Measurements from ENCODE around the gene TLR3.
"Not testable (repeated sequence)": the region's sequence is repeated elsewhere in the genome, so short reads cannot be mapped to it uniquely, and the experiment has no call there.

Gene TLR3

GRCh38 chr4:186068581-186069348 lies at the start of gene TLR3:
TLR3 (plus strand) TSS chr4:186069156; CDS start chr4:186076620, 7,464 bp downstream.
- no peak for DNase-seq

- DNase-seq, result no peak
These were observed 49.7 kb upstream of the TLR3 start for GRCh38 chr4:186019269-186019668.

- no peak for DNase-seq
These were observed 48.7 kb upstream of the TLR3 start for GRCh38 chr4:186020106-186020792.

GRCh38 chr4:186020793-186021407 lies 48.1 kb upstream of the TLR3 start:
- DNase-seq, result no peak

- DNase-seq, result no peak
These were observed 47.3 kb upstream of the TLR3 start for GRCh38 chr4:186021461-186022167.

- no peak for DNase-seq
These were observed 45.0 kb upstream of the TLR3 start for GRCh38 chr4:186023975-186024374.

- no peak for DNase-seq
These were observed 44.1 kb upstream of the TLR3 start for GRCh38 chr4:186024637-186025407.

GRCh38 chr4:186025408-186025690 lies 43.6 kb upstream of the TLR3 start:
- DNase-seq, result no peak

- no peak for DNase-seq
These were observed 41.6 kb upstream of the TLR3 start for GRCh38 chr4:186027405-186027804.

- DNase-seq, result no peak
These were observed 39.2 kb upstream of the TLR3 start for GRCh38 chr4:186029571-186030398.

GRCh38 chr4:186030399-186030775 lies 38.6 kb upstream of the TLR3 start:
- no peak for DNase-seq

GRCh38 chr4:186030795-186031194 lies 38.2 kb upstream of the TLR3 start:
- no peak for DNase-seq

GRCh38 chr4:186032259-186032658 lies 36.7 kb upstream of the TLR3 start:
- DNase-seq, result no peak

- no peak for DNase-seq
These were observed 35.9 kb upstream of the TLR3 start for GRCh38 chr4:186033027-186033426.

- DNase-seq, result not testable (repeated sequence)
These were observed 34.3 kb upstream of the TLR3 start for GRCh38 chr4:186034613-186035012.

- DNase-seq, result no peak
These were observed 31.9 kb upstream of the TLR3 start for GRCh38 chr4:186036976-186037581.

GRCh38 chr4:186037692-186038658 lies 31.0 kb upstream of the TLR3 start:
- DNase-seq, result no peak

- DNase-seq, result no peak
These were observed 29.3 kb upstream of the TLR3 start for GRCh38 chr4:186039697-186040096.

GRCh38 chr4:186040316-186040715 lies 28.6 kb upstream of the TLR3 start:
- DNase-seq, result no peak

GRCh38 chr4:186047501-186047900 lies 21.5 kb upstream of the TLR3 start:
- not testable (repeated sequence) for DNase-seq
